Measurements from ENCODE around the gene PRR5. TPM values are rescaled to one million over a fixed set of nuclear protein-coding genes. Genes with fewer than 3 reads are reported as not detected.

Gene PRR5
- total RNA-seq, 1 experiment from 2014 or later = 26.9 TPM

- H3K9me3 ChIP-seq (ENCODE audit: control insufficient read depth in 1 of 2, insufficient read depth in 1 of 2, low read depth in 1 of 2, low read length in 2 of 2) = no peaks in the 10 kb centered on the region
- ChIA-PET POLR2A (no interaction called here), RAD21 (ENCODE audit: low non-redundant PET in 1 of 2, low total read pairs in 2 of 2, uncharacterized antibody in 2 of 2, unreplicated experiment in 2 of 2) (no interaction called here), CTCF (interaction anchor here (1.1 to 1.4 kb wide), 2 partner anchors 39 to 50 kb away, joined by 4 to 9 read pairs; no protein-coding TSS in a partner anchor)
- no peak overlapping the region for H3K9ac ChIP-seq (ENCODE audit: low read length)
- no peaks in the 10 kb centered on the region for H3K27me3 ChIP-seq (ENCODE audit: insufficient read depth, low read length)
- ATAC-seq (no peak), DNase-seq (ENCODE audit: low read depth, low spot score) (no peak)
- TF ChIP-seq RAD21 (IDR thresholded peaks at IDR 0.05; ENCODE audit: low read depth) (no peak), ATF3 (IDR thresholded peaks at IDR 0.05) (no peak), SRF (IDR thresholded peaks at IDR 0.05; ENCODE audit: low read depth) (no peak), REST (IDR thresholded peaks at IDR 0.05; ENCODE audit: low read depth) (no peak), SP1 (IDR thresholded peaks at IDR 0.05; ENCODE audit: low read depth) (no peak), YY1 (IDR thresholded peaks at IDR 0.05; ENCODE audit: extremely low read depth, insufficient replicate concordance, low read depth, low read length) (no peak), MAX (IDR thresholded peaks at IDR 0.05) (no peak), EZH2phosphoT487 (IDR thresholded peaks at IDR 0.05; ENCODE audit: borderline replicate concordance) (no peak), CTCF (IDR thresholded peaks at IDR 0.05 in 2 of 3, conservative IDR thresholded peaks at IDR 0.05 in 1 of 3; ENCODE audit: borderline replicate concordance in 1 of 3, insufficient read depth in 1 of 3, low read depth in 2 of 3, low read length in 2 of 3) (no peak), POLR2AphosphoS5 (IDR thresholded peaks at IDR 0.05; ENCODE audit: low read depth, low read length) (no peak), CBX3 (IDR thresholded peaks at IDR 0.05; ENCODE audit: low read depth) (no peak), EZH2 (IDR thresholded peaks at IDR 0.05) (no peak), POLR2A (IDR thresholded peaks at IDR 0.05; ENCODE audit: borderline replicate concordance, extremely low read depth, insufficient read depth, insufficient read length) (no peak), EGR1 (IDR thresholded peaks at IDR 0.05; ENCODE audit: low read depth) (no peak), ELF1 (IDR thresholded peaks at IDR 0.05; ENCODE audit: borderline replicate concordance, low read depth) (no peak), ZBTB33 (IDR thresholded peaks at IDR 0.05; ENCODE audit: extremely low read depth, insufficient replicate concordance, low read length) (no peak), SIN3A (IDR thresholded peaks at IDR 0.05; ENCODE audit: low read depth) (no peak), JUND (IDR thresholded peaks at IDR 0.05) (no peak), ZNF274 (IDR thresholded peaks at IDR 0.05; ENCODE audit: low read depth, low read length) (no peak)
- H4K20me1 ChIP-seq (ENCODE audit: insufficient read depth) = no peaks in the 10 kb centered on the region
- no peaks in the 10 kb centered on the region for H3K79me2 ChIP-seq (ENCODE audit: insufficient read depth, low read length)
- intact Hi-C loops (cut with micrococcal nuclease) = no loop called here
- H3K36me3 ChIP-seq (ENCODE audit: control insufficient read depth in 1 of 2, insufficient read depth in 2 of 2, low read length in 2 of 2) = no peaks in the 10 kb centered on the region; a peak in 1 of 4 replicates
- H2AFZ ChIP-seq (ENCODE audit: low read depth, low read length, poor library complexity, severe bottlenecking) = no peak overlapping the region
- H3K4me1 ChIP-seq (ENCODE audit: control insufficient read depth in 1 of 2, insufficient read depth in 2 of 2, low read length in 2 of 2) = peaks cover 18 to 31% of the 10 kb centered on the region in 2 experiments
- no peaks in the 10 kb centered on the region for H3K9me2 ChIP-seq (ENCODE audit: insufficient read depth)
- BruUV-seq (replicated peaks) = no TSS peak
- H3K4me3 ChIP-seq (replicated peaks in 1 of 2; ENCODE audit: low read depth in 1 of 2, low read length in 2 of 2) = no peak overlapping the region
- H3K27ac ChIP-seq (ENCODE audit: low read depth, low read length) = no peak overlapping the region
- no peak overlapping the region for H3K4me2 ChIP-seq (ENCODE audit: low read length)
Observed at GRCh38 chr22:44734801-44735517, 33.0 kb downstream of the PRR5 start.
